ENCODE measurements around the gene FBXO21. TPM values are rescaled to one million over a fixed set of nuclear protein-coding genes. Genes with fewer than 3 reads are reported as not detected.

FBXO21 gene
- total and polyA plus RNA-seq, 2 donors (not counting 1 experiment from before 2014, with no cell fraction given), result 28.2 to 55.7 TPM

GRCh38 chr12:117161460-117162166 lies 28.7 kb downstream of the FBXO21 start:
- ChIA-PET POLR2A (no interaction called here), CTCF (no interaction called here)
- Histone ChIP-seq H3K4me3 (ENCODE audit: control extremely low read depth in 1 of 5, extremely low read depth in 1 of 5, insufficient read depth in 1 of 5, low read depth in 2 of 5, low read length in 4 of 5) (no peak overlapping the region), H2AFZ (ENCODE audit: insufficient read depth, low read depth, low read length, poor library complexity, severe bottlenecking) (no peak overlapping the region), H4K20me1 (ENCODE audit: control insufficient read depth, insufficient read depth, low read length, poor library complexity, severe bottlenecking) (no peaks in the 10 kb centered on the region), H3K36me3 (replicated peaks in 1 of 2; ENCODE audit: control extremely low read depth in 1 of 2, control insufficient read depth in 1 of 2, extremely low read depth in 1 of 2, insufficient read depth in 2 of 2, low read length in 1 of 2) (peaks cover 4 to 90% of the 10 kb centered on the region in 2 experiments), H3K79me2 (ENCODE audit: control insufficient read depth, insufficient read depth, low read length) (no peaks in the 10 kb centered on the region), H3K9ac (ENCODE audit: low read length) (no peak overlapping the region), H3K27ac (ENCODE audit: low read length in 2 of 2) (no peak overlapping the region), H3K4me1 (ENCODE audit: control insufficient read depth in 2 of 2, insufficient read depth in 2 of 2, low read length in 2 of 2) (no peaks in the 10 kb centered on the region), H3K4me2 (replicated peaks; ENCODE audit: low read depth, low read length, poor library complexity, severe bottlenecking) (no peak overlapping the region), H3K9me3 (ENCODE audit: control extremely low read depth in 1 of 3, control insufficient read depth in 2 of 3, insufficient read depth in 1 of 3, low read length in 2 of 3) (no peaks in the 10 kb centered on the region), H3K27me3 (replicated peaks in 1 of 4; ENCODE audit: control extremely low read depth in 1 of 4, control insufficient read depth in 3 of 4, insufficient read depth in 4 of 4, low read length in 3 of 4) (no peaks in the 10 kb centered on the region)
- 91% methylated on average over 10 of the region's 10 CpGs for whole genome bisulfite sequencing (ENCODE audit: insufficient coverage)
- H3K27ac Mint-ChIP-seq, result no peak overlapping the region
- ATAC-seq (ENCODE audit: low read depth) (no peak), DNase-seq (no peak)
- H3K4me3 Mint-ChIP-seq, result no peak overlapping the region
- no peaks in the 10 kb centered on the region for H3K27me3 Mint-ChIP-seq
- intact Hi-C loops (cut with micrococcal nuclease), result no loop called here
- no peaks in the 10 kb centered on the region for H3K4me1 Mint-ChIP-seq
- H3K9me3 Mint-ChIP-seq (ENCODE audit: insufficient read depth), result no peaks in the 10 kb centered on the region
- TF ChIP-seq CTCF (IDR thresholded peaks at IDR 0.05) (no peak), EZH2 (IDR thresholded peaks at IDR 0.05; ENCODE audit: borderline replicate concordance, insufficient read depth, low read depth, low read length, poor library complexity, severe bottlenecking) (no peak)

- Histone ChIP-seq H3K4me1 (ENCODE audit: control insufficient read depth in 2 of 2, insufficient read depth in 2 of 2, low read length in 2 of 2) (no peaks in the 10 kb centered on the region), H3K27me3 (replicated peaks in 1 of 4; ENCODE audit: control extremely low read depth in 1 of 4, control insufficient read depth in 3 of 4, insufficient read depth in 4 of 4, low read length in 3 of 4) (no peaks in the 10 kb centered on the region), H3K4me3 (ENCODE audit: control extremely low read depth in 1 of 5, extremely low read depth in 1 of 5, insufficient read depth in 1 of 5, low read depth in 2 of 5, low read length in 4 of 5) (no peak overlapping the region), H4K20me1 (ENCODE audit: control insufficient read depth, insufficient read depth, low read length, poor library complexity, severe bottlenecking) (peaks cover 7% of the 10 kb centered on the region), H2AFZ (ENCODE audit: insufficient read depth, low read depth, low read length, poor library complexity, severe bottlenecking) (no peak overlapping the region), H3K4me2 (replicated peaks; ENCODE audit: low read depth, low read length, poor library complexity, severe bottlenecking) (no peak overlapping the region), H3K27ac (ENCODE audit: low read length in 2 of 2) (no peak overlapping the region), H3K79me2 (ENCODE audit: control insufficient read depth, insufficient read depth, low read length) (no peaks in the 10 kb centered on the region), H3K36me3 (replicated peaks in 1 of 2; ENCODE audit: control extremely low read depth in 1 of 2, control insufficient read depth in 1 of 2, extremely low read depth in 1 of 2, insufficient read depth in 2 of 2, low read length in 1 of 2) (peaks cover 1 to 92% of the 10 kb centered on the region in 2 experiments), H3K9me3 (ENCODE audit: control extremely low read depth in 1 of 3, control insufficient read depth in 2 of 3, insufficient read depth in 1 of 3, low read length in 2 of 3) (no peaks in the 10 kb centered on the region), H3K9ac (ENCODE audit: low read length) (no peak overlapping the region)
- no peak overlapping the region for H3K27ac Mint-ChIP-seq
- ATAC-seq (ENCODE audit: low read depth) (no peak), DNase-seq (no peak)
- H3K4me3 Mint-ChIP-seq, result no peak overlapping the region
- no peaks in the 10 kb centered on the region for H3K9me3 Mint-ChIP-seq (ENCODE audit: insufficient read depth)
- intact Hi-C loops (cut with micrococcal nuclease), result no loop called here
- 94% methylated on average over 8 of the region's 9 CpGs for WGBS (ENCODE audit: insufficient coverage)
- peaks cover 4% of the 10 kb centered on the region for H3K4me1 Mint-ChIP-seq
- no peak for TF ChIP-seq EZH2 (IDR thresholded peaks at IDR 0.05; ENCODE audit: borderline replicate concordance, insufficient read depth, low read depth, low read length, poor library complexity, severe bottlenecking)
- no peak for TF ChIP-seq CTCF (IDR thresholded peaks at IDR 0.05)
- no peaks in the 10 kb centered on the region for H3K27me3 Mint-ChIP-seq
- POLR2A ChIA-PET, result no interaction called here
- CTCF ChIA-PET, result no interaction called here
Measured at GRCh38 chr12:117159674-117160073, 30.6 kb downstream of the FBXO21 start.
